ENCODE data around the gene GFY.

GFY gene

GRCh38 chr19:49445997-49446396 is 20.8 kb downstream of the GFY start:
- no peak for TF ChIP-seq CTCF (IDR thresholded peaks at IDR 0.05; ENCODE audit: borderline replicate concordance, insufficient read depth, low read depth, low read length)
- no peak overlapping the region for H3K4me3 ChIP-seq (ENCODE audit: low read depth, low read length)

DNA sequence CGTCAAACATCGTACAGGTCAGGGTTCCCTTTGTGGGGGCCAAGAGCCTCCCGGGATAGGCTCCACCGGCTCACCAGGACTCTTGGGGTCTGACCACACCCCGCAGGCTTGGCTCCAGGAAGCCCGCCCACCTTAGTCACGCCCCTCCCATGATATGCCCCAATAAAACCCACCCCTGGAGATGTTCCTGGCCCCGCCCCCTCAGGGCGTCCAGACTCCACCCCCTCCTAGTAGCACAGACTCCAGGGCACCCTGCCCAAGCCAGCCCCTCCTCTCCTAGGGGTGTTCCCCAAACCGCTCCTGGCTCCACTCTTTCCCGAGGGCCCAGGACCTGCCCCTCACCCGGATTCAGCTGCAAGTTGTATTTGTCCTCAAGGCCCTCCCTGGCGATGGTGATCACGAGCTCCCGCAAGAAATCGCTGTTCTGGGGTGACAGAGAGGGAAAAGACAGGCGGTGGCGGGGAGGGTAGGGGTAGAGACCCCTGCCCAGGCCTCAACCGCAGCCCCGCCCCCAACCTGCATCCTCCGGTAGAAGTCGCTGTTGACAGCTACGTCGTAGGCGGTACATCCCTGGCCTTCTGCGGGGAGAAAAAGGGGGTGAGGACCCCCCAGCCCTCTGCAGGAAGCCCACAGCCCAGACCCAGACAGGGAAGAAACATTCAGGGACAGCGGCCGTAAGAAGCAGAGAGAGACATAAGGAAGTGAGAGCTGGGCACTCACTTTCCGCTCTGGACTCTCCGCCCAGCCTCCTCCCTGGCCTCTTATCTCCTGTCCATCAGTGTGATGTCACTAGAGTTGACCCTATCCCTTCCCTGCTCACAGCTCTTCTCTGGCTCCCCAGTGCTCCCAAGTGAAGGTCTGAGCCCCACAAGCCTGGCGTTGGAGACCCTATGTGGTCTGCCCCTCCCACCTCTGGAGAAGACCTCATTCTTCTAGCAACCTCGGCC is 22.6 kb downstream of the GFY start:
- TF ChIP-seq CTCF (IDR thresholded peaks at IDR 0.05; ENCODE audit: borderline replicate concordance, insufficient read depth, low read depth, low read length), result no peak
- H3K4me3 ChIP-seq (ENCODE audit: low read depth, low read length), result no peak overlapping the region

DNA sequence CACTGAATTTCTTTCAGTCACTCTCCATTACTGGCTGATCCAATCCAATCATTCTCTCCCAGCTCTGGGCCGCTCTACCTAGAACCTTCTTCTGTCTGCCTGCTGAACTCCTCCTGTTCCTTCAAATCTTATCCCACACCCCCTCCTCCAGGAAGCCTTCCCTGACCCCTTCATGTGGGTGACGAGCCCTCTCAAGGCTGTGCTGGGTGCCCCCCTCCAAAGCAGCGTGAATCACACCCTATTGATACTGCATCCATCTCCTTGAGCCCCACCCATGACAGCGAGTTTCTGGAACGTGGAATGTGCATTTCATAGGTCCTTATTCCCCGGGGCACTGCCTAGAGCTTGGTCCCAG is 23.2 kb downstream of the GFY start:
- H3K4me3 ChIP-seq (ENCODE audit: low read depth, low read length), result no peak overlapping the region
- no peak for TF ChIP-seq CTCF (IDR thresholded peaks at IDR 0.05; ENCODE audit: borderline replicate concordance, insufficient read depth, low read depth, low read length)

DNA sequence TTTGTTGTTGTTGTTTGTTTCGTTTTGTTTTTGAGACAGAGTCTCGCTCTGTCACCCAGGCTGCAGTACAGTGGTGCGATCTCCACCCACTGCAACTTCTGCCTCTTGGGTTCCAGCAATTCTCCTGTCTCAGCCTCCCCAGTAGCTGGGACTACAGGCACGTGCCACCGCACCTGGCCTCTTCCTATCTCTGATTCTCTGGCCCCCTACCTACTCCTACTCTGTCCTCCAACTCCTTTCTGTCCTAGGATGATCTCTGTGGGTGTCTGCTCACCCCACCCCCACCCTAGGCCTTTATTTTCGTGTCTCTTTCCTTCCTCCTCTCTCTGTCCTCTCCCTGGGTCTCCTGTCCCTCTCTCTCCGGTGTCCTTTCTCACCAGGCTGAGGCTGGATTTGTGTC is 25.2 kb downstream of the GFY start:
- TF ChIP-seq CTCF (IDR thresholded peaks at IDR 0.05; ENCODE audit: borderline replicate concordance, insufficient read depth, low read depth, low read length), result no peak
- peak overlapping the region; percentile 97 for H3K4me3 ChIP-seq (ENCODE audit: low read depth, low read length)

GRCh38 chr19:49451430-49452181 is 26.4 kb downstream of the GFY start, which contains the start of gene PIH1D1:
TSS of gene PIH1D1 (minus strand) at chr19:49451814. CDS start at chr19:49451574, 240 bp downstream.
- no peak for TF ChIP-seq CTCF (IDR thresholded peaks at IDR 0.05; ENCODE audit: borderline replicate concordance, insufficient read depth, low read depth, low read length)

GRCh38 chr19:49453013-49453756 is 28.0 kb downstream of the GFY start, which contains the start of gene ALDH16A1:
TSS of gene ALDH16A1 (plus strand) at chr19:49453225. CDS start at chr19:49453332, 107 bp downstream.
- peak within 1 kb of the TSS; percentile 97 for H3K4me3 ChIP-seq (ENCODE audit: low read depth, low read length)
- TF ChIP-seq CTCF (IDR thresholded peaks at IDR 0.05; ENCODE audit: borderline replicate concordance, insufficient read depth, low read depth, low read length), result no peak

More at GRCh38 chr19:49451430-49452181, 26.4 kb downstream of the GFY start, which contains the start of gene PIH1D1:
- H3K4me3 ChIP-seq (ENCODE audit: low read depth, low read length), result peak within 1 kb of the TSS; percentile 97

All from GM12875 (cell line).